HepG2 (cell line): ENCODE data around the gene ZACN. TPM values are rescaled to one million over a fixed set of nuclear protein-coding genes. Genes with fewer than 3 reads are reported as not detected.

Source experiments
- ATAC-seq: fragments of 200-7000 bp; cut with Tn5 transposase; 3 replicates; pipeline ENCODE4 v1.9.1; 2020; ENCODE audit warnings: mild to moderate bottlenecking, moderate library complexity
- BruUV-seq: library from RNA; stranded (reverse); fragments of 400-500 nt; replicated peaks from 2 replicates; lab custom pipeline; 2021; lab: Mats Ljungman, UMichigan
- CTCF ChIA-PET: fragments of 300-600 bp; formaldehyde crosslinking; extraction: SDS; loops from one replicate; lab custom pipeline; 2021; ENCODE audit warnings: low total read pairs, inconsistent platforms, low intra/inter-chr PET ratio; lab: Yijun Ruan, JAX
- POLR2A ChIA-PET: fragments of 350-600 bp; sonication (Branson Sonifier 250); formaldehyde crosslinking; loops from one replicate; lab custom pipeline; 2020; ENCODE audit warnings: antibody characterized with exemption, inconsistent platforms; lab: Yijun Ruan, JAX
- DNase-seq: peaks from one replicate; pipeline ENCODE4 v3.0.0-alpha.2; 2015; ENCODE audit warnings: low spot score
- FAIRE-seq: peaks from 3 replicates; lab custom pipeline; 2011; peaks lifted over from hg19 to GRCh38; lab: Jason Lieb, UNC
- H2AFZ ChIP-seq: one replicate; pipeline ENCODE4 v1.6.1; 2011; ENCODE audit warnings: low read length, inconsistent platforms
- H3K27ac ChIP-seq: fragments of 300-600 bp; 3 replicates; pipeline ENCODE4 v1.8.0; 2011; ENCODE audit warnings: mixed run types, mild to moderate bottlenecking, mixed read lengths, low read length, inconsistent platforms; ENCODE audit not compliant: insufficient read depth; ENCODE audit errors: extremely low read length
- H3K27me3 ChIP-seq, 2 experiments: fragments of 200-600 bp in 1 of 2; 2 replicates in 1 of 2; 3 replicates in 1 of 2; pipeline versions ENCODE4 v1.6.0 to v1.8.0; 2011; ENCODE audit warnings: low read length in 2 of 2, mild to moderate bottlenecking in 2 of 2, moderate library complexity in 2 of 2, inconsistent platforms in 1 of 2; ENCODE audit not compliant: insufficient read depth in 2 of 2, control insufficient read depth in 1 of 2
- H3K36me3 ChIP-seq, 2 experiments: fragments of 200-600 bp in 1 of 2; replicated peaks in 1 of 2; 2 replicates in 1 of 2; 3 replicates in 1 of 2; pipeline versions ENCODE4 v1.5.1 to v1.8.0; 2011; ENCODE audit warnings: low read length in 2 of 2, inconsistent platforms in 1 of 2; ENCODE audit not compliant: insufficient read depth in 2 of 2, control insufficient read depth in 1 of 2
- H3K4me1 ChIP-seq: 2 replicates; pipeline ENCODE4 v1.5.1; 2012; ENCODE audit warnings: low read length, inconsistent platforms; ENCODE audit not compliant: insufficient read depth
- H3K4me2 ChIP-seq: 2 replicates; pipeline ENCODE4 v1.6.0; 2011; ENCODE audit warnings: low read depth, low read length, inconsistent platforms
- H3K4me3 ChIP-seq, 3 experiments: fragments of 200-600 bp in 1 of 3; sonication (generic), shearing (Covaris generic) in 1 of 3; replicated peaks in 1 of 3; 2 replicates each; pipeline ENCODE4 v1.5.1; 2011 to 2016; ENCODE audit warnings: low read length in 3 of 3, inconsistent platforms in 2 of 3, low read depth in 2 of 3, mild to moderate bottlenecking in 2 of 3, control low read depth in 1 of 3, mixed read lengths in 1 of 3; ENCODE audit not compliant: insufficient read depth in 1 of 3
- H3K79me2 ChIP-seq: one replicate; pipeline ENCODE4 v1.6.1; 2011; ENCODE audit warnings: low read length, inconsistent platforms; ENCODE audit not compliant: insufficient read depth
- H3K9ac ChIP-seq: 2 replicates; pipeline ENCODE4 v1.6.0; 2011; ENCODE audit warnings: mild to moderate bottlenecking, low read depth, low read length, inconsistent platforms; ENCODE audit not compliant: insufficient read depth
- H3K9me3 ChIP-seq: 2 replicates; pipeline ENCODE4 v1.5.1; 2012; ENCODE audit warnings: mild to moderate bottlenecking, low read length
- H4K20me1 ChIP-seq: 2 replicates; pipeline ENCODE4 v1.6.0; 2011; ENCODE audit warnings: inconsistent platforms, mild to moderate bottlenecking, low read length, moderate library complexity; ENCODE audit not compliant: insufficient read depth
- GABPB1 ChIP-seq: IDR thresholded peaks from 2 replicates; pipeline ENCODE4 v1.6.1; 2016; ENCODE audit warnings: mild to moderate bottlenecking, missing genetic modification reagents, moderate library complexity, missing compliant biosample characterization
- ISL2 ChIP-seq: sonication (generic); formaldehyde crosslinking; IDR thresholded peaks from 2 replicates; pipeline ENCODE4 v1.5.0; 2020; ENCODE audit warnings: missing genetic modification reagents
- KDM6A ChIP-seq: IDR thresholded peaks from 2 replicates; pipeline ENCODE4 v1.6.1; 2016; ENCODE audit warnings: low read depth
- KIAA2018 ChIP-seq: sonication (generic); formaldehyde crosslinking; IDR thresholded peaks from 2 replicates; pipeline ENCODE4 v1.5.0; 2020; ENCODE audit warnings: mild to moderate bottlenecking, missing genetic modification reagents, borderline replicate concordance
- MYNN ChIP-seq: sonication (generic); formaldehyde crosslinking; IDR thresholded peaks from 2 replicates; pipeline ENCODE4 v1.4.0; 2020; ENCODE audit warnings: mild to moderate bottlenecking, low read depth, missing genetic modification reagents
- RBFOX2 ChIP-seq: fragments of 200-400 bp; formaldehyde crosslinking; IDR thresholded peaks from 2 replicates; pipeline ENCODE4 v1.6.1; 2017; ENCODE audit warnings: low read depth, mild to moderate bottlenecking, low read length
- SALL1 ChIP-seq: sonication (generic); formaldehyde crosslinking; IDR thresholded peaks from 2 replicates; pipeline ENCODE4 v1.8.0; 2022; ENCODE audit warnings: mild to moderate bottlenecking, missing genetic modification reagents
- SMAD3 ChIP-seq: sonication (generic); formaldehyde crosslinking; IDR thresholded peaks from 2 replicates; pipeline ENCODE4 v1.4.0; 2020; ENCODE audit warnings: missing genetic modification reagents
- ZBTB21 ChIP-seq: sonication (generic); formaldehyde crosslinking; IDR thresholded peaks from 2 replicates; pipeline ENCODE4 v1.4.0; 2020; ENCODE audit warnings: missing genetic modification reagents
- ZNF317 ChIP-seq: sonication (generic); formaldehyde crosslinking; IDR thresholded peaks from 2 replicates; pipeline ENCODE4 v1.5.0; 2020; ENCODE audit warnings: mild to moderate bottlenecking, missing genetic modification reagents
- whole genome bisulfite sequencing: methylation state at CpG from one replicate; pipeline ENCODE4 v1.1.6; 2017; ENCODE audit warnings: low lambda C conversion rate; 5-methylcytosine and 5-hydroxymethylcytosine counted together
- in situ Hi-C: cut with HindIII; loops from 2 replicates; pipeline ENCODE4 v1.10.0; 2017; ENCODE audit warnings: low pct_unique_long_range_greater_than_20kb; ENCODE audit not compliant: extremely low pct_ligation_motif_present
- intact Hi-C: fragments of 100-400 bp; cut with micrococcal nuclease; formaldehyde crosslinking; loops from one replicate; pipeline ENCODE4 v1.10.0; 2022; ENCODE audit not compliant: unreplicated experiment
- polyA plus RNA-seq, 8 experiments: library from polyadenylated mRNA; depleted of rRNA in 3 of 8; stranded (reverse) in 7 of 8; unstranded in 1 of 8; fragments of >200 nt; fragmentation: Illumina TruSeq in 4 of 8; extraction: Trizol in 4 of 8; gene quantifications; 2 replicates each; pipeline versions ENCODE4 v1.2.1 to v1.2.3, GENCODE V29; 2011 to 2016; ENCODE audit warnings: low read depth in 4 of 8, missing spikeins in 1 of 8, mixed read lengths in 1 of 8; ENCODE audit not compliant: insufficient read depth in 1 of 8
- total RNA-seq, 5 experiments: library from RNA; depleted of rRNA; stranded (reverse); fragments of >200 nt; fragmentation: Illumina TruSeq; extraction: Trizol; gene quantifications; 2 replicates each; pipeline ENCODE4 v1.2.3, GENCODE V29; 2016; ENCODE audit warnings: low read depth in 1 of 5
- TF ChIP-seq, protein P1 (sequence below): sonication (generic); formaldehyde crosslinking; IDR thresholded peaks from 2 replicates; pipeline ENCODE4 v1.5.1; 2020; ENCODE audit warnings: mild to moderate bottlenecking, missing genetic modification reagents, moderate library complexity
- TF ChIP-seq, protein P2 (sequence below): sonication (generic); formaldehyde crosslinking; IDR thresholded peaks from 2 replicates; pipeline ENCODE4 v1.5.0; 2020; ENCODE audit warnings: missing genetic modification reagents

ZACN gene
- total and polyA plus RNA-seq, 2 of the 13 experiments (the other 11 are each of a cell fraction or from before 2014, with no cell fraction given) = 0.11 to 0.15 TPM

- Histone ChIP-seq H3K4me1 (peaks cover 48% of the 10 kb centered on the region), H3K27ac (peak overlapping the region; percentile 5), H3K4me2 (peak overlapping the region; percentile 97), H3K9ac (no peak overlapping the region), H3K36me3 (peaks cover 11 to 14% of the 10 kb centered on the region in 2 experiments), H3K79me2 (peaks cover 18% of the 10 kb centered on the region), H3K9me3 (no peaks in the 10 kb centered on the region), H4K20me1 (no peaks in the 10 kb centered on the region), H3K27me3 (no peaks in the 10 kb centered on the region; a peak in 1 of 5 replicates), H3K4me3 (no peak overlapping the region), H2AFZ (no peak overlapping the region)
- FAIRE-seq (no peak), ATAC-seq (no peak), DNase-seq (peak; percentile 39)
- in situ Hi-C loops (no loop called here), intact Hi-C loops (no loop called here)
- POLR2A ChIA-PET = interaction anchor here (1.0 to 1.7 kb wide), 6 partner anchors 30 to 250 kb away, joined by 3 to 6 read pairs (median 4); partner anchors contain the start of genes ACOX1, GALR2 and WBP2
- BruUV-seq = no TSS peak
- 57% methylated on average over 5 of the region's 5 CpGs for WGBS
- CTCF ChIA-PET = no interaction called here
- TF ChIP-seq ISL2 = no peak
- no peak for TF ChIP-seq ZBTB21 (CRISPR knock-in tag)
- no peak for TF ChIP-seq RBFOX2
- no peak for TF ChIP-seq ZNF317
- TF ChIP-seq, protein P1, sequence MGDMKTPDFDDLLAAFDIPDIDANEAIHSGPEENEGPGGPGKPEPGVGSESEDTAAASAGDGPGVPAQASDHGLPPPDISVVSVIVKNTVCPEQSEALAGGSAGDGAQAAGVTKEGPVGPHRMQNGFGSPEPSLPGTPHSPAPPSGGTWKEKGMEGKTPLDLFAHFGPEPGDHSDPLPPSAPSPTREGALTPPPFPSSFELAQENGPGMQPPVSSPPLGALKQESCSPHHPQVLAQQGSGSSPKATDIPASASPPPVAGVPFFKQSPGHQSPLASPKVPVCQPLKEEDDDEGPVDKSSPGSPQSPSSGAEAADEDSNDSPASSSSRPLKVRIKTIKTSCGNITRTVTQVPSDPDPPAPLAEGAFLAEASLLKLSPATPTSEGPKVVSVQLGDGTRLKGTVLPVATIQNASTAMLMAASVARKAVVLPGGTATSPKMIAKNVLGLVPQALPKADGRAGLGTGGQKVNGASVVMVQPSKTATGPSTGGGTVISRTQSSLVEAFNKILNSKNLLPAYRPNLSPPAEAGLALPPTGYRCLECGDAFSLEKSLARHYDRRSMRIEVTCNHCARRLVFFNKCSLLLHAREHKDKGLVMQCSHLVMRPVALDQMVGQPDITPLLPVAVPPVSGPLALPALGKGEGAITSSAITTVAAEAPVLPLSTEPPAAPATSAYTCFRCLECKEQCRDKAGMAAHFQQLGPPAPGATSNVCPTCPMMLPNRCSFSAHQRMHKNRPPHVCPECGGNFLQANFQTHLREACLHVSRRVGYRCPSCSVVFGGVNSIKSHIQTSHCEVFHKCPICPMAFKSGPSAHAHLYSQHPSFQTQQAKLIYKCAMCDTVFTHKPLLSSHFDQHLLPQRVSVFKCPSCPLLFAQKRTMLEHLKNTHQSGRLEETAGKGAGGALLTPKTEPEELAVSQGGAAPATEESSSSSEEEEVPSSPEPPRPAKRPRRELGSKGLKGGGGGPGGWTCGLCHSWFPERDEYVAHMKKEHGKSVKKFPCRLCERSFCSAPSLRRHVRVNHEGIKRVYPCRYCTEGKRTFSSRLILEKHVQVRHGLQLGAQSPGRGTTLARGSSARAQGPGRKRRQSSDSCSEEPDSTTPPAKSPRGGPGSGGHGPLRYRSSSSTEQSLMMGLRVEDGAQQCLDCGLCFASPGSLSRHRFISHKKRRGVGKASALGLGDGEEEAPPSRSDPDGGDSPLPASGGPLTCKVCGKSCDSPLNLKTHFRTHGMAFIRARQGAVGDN (CRISPR knock-in tag) = no peak
- no peak for TF ChIP-seq GABPB1
- no peak for TF ChIP-seq KIAA2018 (CRISPR knock-in tag)
- no peak for TF ChIP-seq SALL1 (CRISPR knock-in tag)
- TF ChIP-seq KDM6A (CRISPR knock-in tag) = no peak
- TF ChIP-seq, protein P2, sequence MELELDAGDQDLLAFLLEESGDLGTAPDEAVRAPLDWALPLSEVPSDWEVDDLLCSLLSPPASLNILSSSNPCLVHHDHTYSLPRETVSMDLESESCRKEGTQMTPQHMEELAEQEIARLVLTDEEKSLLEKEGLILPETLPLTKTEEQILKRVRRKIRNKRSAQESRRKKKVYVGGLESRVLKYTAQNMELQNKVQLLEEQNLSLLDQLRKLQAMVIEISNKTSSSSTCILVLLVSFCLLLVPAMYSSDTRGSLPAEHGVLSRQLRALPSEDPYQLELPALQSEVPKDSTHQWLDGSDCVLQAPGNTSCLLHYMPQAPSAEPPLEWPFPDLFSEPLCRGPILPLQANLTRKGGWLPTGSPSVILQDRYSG = no peak
- no peak for TF ChIP-seq MYNN (CRISPR knock-in tag)
- no peak for TF ChIP-seq SMAD3
These were observed 25.9 kb downstream of the ZACN start for GRCh38 chr17:76104896-76105231.
